Thyroid gland (tissue), 4 donors: ENCODE measurements around the gene CASP6. TPM values are rescaled to one million over a fixed set of nuclear protein-coding genes. Genes with fewer than 3 reads are reported as not detected.

Experiments used
- DNase-seq, 2 donors: peaks; one replicate each; pipeline ENCODE4 v3.0.0-alpha.2; 2019
- H3K27ac ChIP-seq, 3 donors: fragments of 200-600 bp; sonication (generic); 1 replicate in 2 of 3; 2 replicates in 1 of 3; pipeline ENCODE4 v1.5.1; 2016 to 2019; ENCODE audit warnings: mild to moderate bottlenecking in 1 of 3, moderate library complexity in 1 of 3
- H3K27me3 ChIP-seq: fragments of 200-600 bp; sonication (generic); one replicate; pipeline ENCODE4 v1.5.1; 2019
- H3K36me3 ChIP-seq, 2 donors: fragments of 200-600 bp; sonication (generic); one replicate each; pipeline ENCODE4 v1.5.1; 2016 to 2019
- H3K4me1 ChIP-seq, 2 donors: fragments of 200-600 bp; sonication (generic); one replicate each; pipeline ENCODE4 v1.5.1; 2017 to 2019
- H3K4me3 ChIP-seq, 3 donors: fragments of 200-600 bp; sonication (generic); replicated peaks in 1 of 3; 1 replicate in 2 of 3; 2 replicates in 1 of 3; pipeline ENCODE4 v1.5.1; 2016; ENCODE audit warnings: mild to moderate bottlenecking in 1 of 3
- H3K9me3 ChIP-seq: fragments of 200-600 bp; sonication (generic); one replicate; pipeline ENCODE4 v1.5.1; 2017
- CTCF ChIP-seq, 6 experiments: fragments of 200-600 bp in 3 of 6; fragments of 450-650 bp in 3 of 6; sonication (generic) in 3 of 6; IDR thresholded peaks; one replicate each; pipeline ENCODE4 v1.5.1; 2016 to 2019; ENCODE audit warnings: antibody characterized with exemption in 6 of 6, mild to moderate bottlenecking in 2 of 6, inconsistent platforms in 1 of 6, moderate library complexity in 1 of 6
- POLR2A ChIP-seq, 2 donors: fragments of 450-650 bp; IDR thresholded peaks; one replicate each; pipeline ENCODE4 v1.6.1; 2017; ENCODE audit warnings: antibody characterized with exemption in 2 of 2, mild to moderate bottlenecking in 2 of 2, moderate library complexity in 1 of 2
- WGBS, 2 donors: methylation state at CpG; one replicate each; pipeline ENCODE4 v1.1.5; 2017; 5-methylcytosine and 5-hydroxymethylcytosine counted together
- intact Hi-C: fragments of 100-400 bp; cut with DNase I; formaldehyde crosslinking; loops from one replicate; pipeline ENCODE4 v1.15.1; 2023
- total RNA-seq, 4 donors: library from RNA; depleted of rRNA; stranded (reverse); fragments of >200 nt; gene quantifications; one replicate each; pipeline ENCODE4 v1.2.3, GENCODE V29; 2016

Gene CASP6
- total RNA-seq, 4 donors from 2014 or later, result 16.2 to 25.6 (median 20.5) TPM

- DNase-seq, result peak; percentile 93 to 95
- peak within 1 kb of the TSS; percentile 31 to 83 (median 83) for H3K27ac ChIP-seq
- intact Hi-C loops, result loop anchor here (10.0 kb wide), 2 partner anchors 85 to 295 kb away; partner anchors contain the start of genes GAR1 and SEC24B
- WGBS, 2 donors, result 0% methylated on average over 18 to 19 of the region's 83 CpGs
- no peaks in the 10 kb centered on the region for H3K9me3 ChIP-seq
- peak within 1 kb of the TSS; percentile 47 to 85 (median 73) for H3K4me3 ChIP-seq
- H3K4me1 ChIP-seq, result no peaks in the 10 kb centered on the region
- no peaks in the 10 kb centered on the region for H3K27me3 ChIP-seq
- no peaks in the 10 kb centered on the region for H3K36me3 ChIP-seq
- TF ChIP-seq POLR2A (IDR thresholded peaks at IDR 0.05) (peak; percentile 45 to 95), CTCF (IDR thresholded peaks at IDR 0.05) (no peak)
Measured at GRCh38 chr4:109729718-109730618, 26.7 kb upstream of the CASP6 start, which contains the start of gene PLA2G12A. Gene PLA2G12A (minus strand): TSS chr4:109730070. CDS start chr4:109729809, 261 bp downstream.

- peak overlapping the region; percentile 9 to 73 (median 28) for H3K4me3 ChIP-seq
- no peaks in the 10 kb centered on the region for H3K36me3 ChIP-seq
- no peak for DNase-seq
- 1 to 2% methylated on average over 22 to 25 of the region's 25 CpGs for WGBS, 2 donors
- TF ChIP-seq CTCF (IDR thresholded peaks at IDR 0.05), result no peak
- no peaks in the 10 kb centered on the region for H3K9me3 ChIP-seq
- H3K4me1 ChIP-seq, result no peaks in the 10 kb centered on the region
- intact Hi-C loops, result no loop called here
- H3K27me3 ChIP-seq, result no peaks in the 10 kb centered on the region
- H3K27ac ChIP-seq, result peak overlapping the region; percentile 31 to 83 (median 83)
Measured at GRCh38 chr4:109729117-109729717, 26.0 kb upstream of the CASP6 start.

GRCh38 chr4:109728385-109728784, 25.1 kb upstream of the CASP6 start:
- Histone ChIP-seq H3K27ac (no peak overlapping the region), H3K4me3 (peak overlapping the region in 1 of 3 donors; percentile 28), H3K9me3 (no peaks in the 10 kb centered on the region), H3K27me3 (no peaks in the 10 kb centered on the region), H3K36me3 (no peaks in the 10 kb centered on the region), H3K4me1 (no peaks in the 10 kb centered on the region)
- 49% methylated on average over 6 of the region's 6 CpGs for WGBS, 2 donors
- TF ChIP-seq CTCF (IDR thresholded peaks at IDR 0.05), result no peak
- no peak for TF ChIP-seq POLR2A (IDR thresholded peaks at IDR 0.05)
- DNase-seq, result no peak
- intact Hi-C loops, result no loop called here

GRCh38 chr4:109723110-109723509, 19.9 kb upstream of the CASP6 start:
- H3K36me3 ChIP-seq, result no peaks in the 10 kb centered on the region
- no peak for DNase-seq
- H3K27me3 ChIP-seq, result no peaks in the 10 kb centered on the region
- 92 to 94% methylated on average over 2 of the region's 2 CpGs for WGBS, 2 donors
- TF ChIP-seq POLR2A (IDR thresholded peaks at IDR 0.05) (no peak), CTCF (IDR thresholded peaks at IDR 0.05) (no peak)
- no peaks in the 10 kb centered on the region for H3K4me1 ChIP-seq
- intact Hi-C loops, result no loop called here
- H3K4me3 ChIP-seq, result no peak overlapping the region
- no peaks in the 10 kb centered on the region for H3K9me3 ChIP-seq
- no peak overlapping the region for H3K27ac ChIP-seq

- H3K4me1 ChIP-seq, result no peaks in the 10 kb centered on the region
- H3K27me3 ChIP-seq, result no peaks in the 10 kb centered on the region
- H3K9me3 ChIP-seq, result no peaks in the 10 kb centered on the region
- H3K4me3 ChIP-seq, result no peak overlapping the region
- H3K27ac ChIP-seq, result no peak overlapping the region
- DNase-seq, result no peak
- intact Hi-C loops, result no loop called here
- no peak for TF ChIP-seq CTCF (IDR thresholded peaks at IDR 0.05)
- no peaks in the 10 kb centered on the region for H3K36me3 ChIP-seq
Measured at GRCh38 chr4:109722357-109722756, 19.1 kb upstream of the CASP6 start.
